T-helper 1 cell treated with Interleukin-12 subunit alpha and Interleukin-12 subunit beta and Interleukin-4 antibody, amounts not matched to agents 30 ng/mL and 1 ng/mL, for 36 hours (primary cell): ENCODE results near the gene ZFTA. TPM values are rescaled to one million over a fixed set of nuclear protein-coding genes. Genes with fewer than 3 reads are reported as not detected.
"Not testable (repeated sequence)": the region's sequence is repeated elsewhere in the genome, so short reads cannot be mapped to it uniquely, and the experiment has no call there.

ENCODE experiments used
- intact Hi-C: fragments of 100-400 bp; cut with micrococcal nuclease; formaldehyde crosslinking; loops from one replicate; pipeline ENCODE4 v1.15.1; 2024
- total RNA-seq: library from RNA; stranded (reverse); gene quantifications from 2 replicates; pipeline ENCODE4 v1.2.3, GENCODE V29; 2022

ZFTA gene
- 2.2 TPM in 2 replicates for total RNA-seq

GRCh38 chr11:63768237-63769041 is at the start of gene ZFTA:
Gene ZFTA (minus strand): TSS chr11:63768775. CDS start chr11:63768622, 153 bp downstream.
- intact Hi-C loops: loop anchor here (5.0 kb wide), 3 partner anchors 86 to 886 kb away; partner anchors contain the start of genes OTUB1, RTN3 and SLC3A2

DNA sequence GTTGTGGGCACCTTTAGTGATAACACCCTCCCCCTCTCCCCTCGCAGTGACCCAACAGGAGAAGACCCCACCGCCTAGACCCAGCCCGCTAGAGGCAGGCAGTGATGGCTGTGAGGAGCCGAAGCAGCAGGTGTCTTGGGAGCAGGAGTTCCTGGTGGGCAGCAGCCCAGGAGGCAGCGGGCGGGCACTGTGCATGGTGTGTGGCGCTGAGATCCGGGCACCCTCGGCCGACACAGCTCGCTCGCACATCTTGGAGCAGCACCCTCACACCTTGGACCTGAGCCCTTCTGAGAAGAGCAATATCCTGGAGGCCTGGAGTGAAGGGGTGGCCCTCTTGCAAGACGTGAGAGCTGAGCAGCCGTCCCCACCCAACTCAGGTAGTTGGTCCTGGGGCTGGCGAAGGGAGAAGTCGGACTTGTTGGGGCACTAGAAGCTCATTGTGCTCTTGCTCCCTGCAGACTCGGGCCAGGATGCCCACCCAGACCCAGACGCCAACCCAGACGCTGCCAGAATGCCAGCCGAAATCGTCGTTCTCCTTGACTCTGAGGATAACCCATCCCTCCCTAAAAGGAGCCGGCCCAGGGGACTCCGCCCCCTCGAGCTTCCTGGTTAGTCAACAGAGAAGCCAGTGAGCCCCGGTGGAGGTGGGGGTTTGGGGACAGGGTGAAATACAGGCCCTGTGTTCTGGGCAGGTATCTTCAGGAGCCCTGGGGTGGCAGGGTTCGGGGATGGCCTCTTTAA is 49.4 kb upstream of the ZFTA start:
- intact Hi-C loops: no loop called here

DNA sequence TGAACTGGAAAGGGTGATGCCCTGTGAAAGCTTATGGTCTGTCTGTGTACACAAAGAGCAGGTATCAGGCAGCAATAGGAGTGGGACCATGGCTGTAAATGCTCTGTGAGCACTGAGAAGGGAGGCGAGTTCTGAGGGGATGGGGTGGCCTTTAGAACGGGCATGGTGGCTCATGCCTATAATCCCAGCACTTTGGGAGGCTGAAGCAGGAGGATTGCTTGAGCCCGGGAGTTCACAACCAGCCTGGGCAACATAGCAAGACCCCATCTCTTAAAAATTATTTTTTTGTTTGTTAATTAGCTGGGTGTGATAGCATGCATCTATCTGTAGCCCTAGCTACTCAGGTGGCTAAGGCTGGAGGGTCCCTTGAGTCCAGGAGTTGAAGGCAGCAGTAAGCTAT is 48.2 kb upstream of the ZFTA start:
- intact Hi-C loops: no loop called here

DNA sequence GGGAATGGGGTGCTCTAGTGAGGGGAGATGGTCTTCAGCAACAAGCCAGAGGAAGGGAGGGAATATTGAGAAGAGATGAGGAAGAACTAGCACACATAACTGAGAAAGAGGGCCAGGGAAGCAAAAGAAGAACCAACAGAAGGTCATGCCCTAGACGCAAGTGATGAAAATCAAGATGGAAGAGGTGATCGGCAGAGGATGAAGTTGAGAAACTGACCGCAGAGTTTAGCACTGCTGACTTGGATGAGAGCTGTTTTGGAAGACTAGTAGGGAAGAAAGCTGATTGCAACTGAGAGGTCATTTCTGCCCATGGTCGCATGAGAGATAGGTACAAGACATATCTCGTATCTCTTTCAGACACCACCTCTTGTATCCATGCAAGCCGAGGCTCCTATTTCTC is 47.6 kb upstream of the ZFTA start:
- intact Hi-C loops: no loop called here

DNA sequence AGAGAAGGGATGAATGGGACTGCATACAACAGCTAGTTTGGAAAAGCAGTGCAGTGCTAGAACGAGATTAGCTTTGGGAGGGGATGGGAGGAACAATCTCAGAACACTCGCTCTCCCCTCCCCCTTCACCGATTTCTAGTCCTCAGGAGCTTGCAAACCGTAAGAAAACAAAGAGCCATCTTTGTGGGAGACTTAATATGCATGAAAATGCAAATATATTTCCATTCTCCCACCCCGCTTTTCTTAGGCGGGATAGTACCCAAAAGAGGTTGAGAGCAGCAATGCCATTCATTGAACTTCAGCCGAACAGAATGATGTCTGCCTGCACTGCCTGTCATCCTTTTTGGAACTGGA is 45.8 kb upstream of the ZFTA start:
- intact Hi-C loops: loop anchor here (2.0 kb wide), 1 partner anchor 74 kb away; no protein-coding TSS in a partner anchor

- intact Hi-C loops: loop anchor here (1.0 to 2.0 kb wide), 4 partner anchors 25 to 132 kb away; partner anchors contain the start of gene RTN3
Measured at GRCh38 chr11:63813563-63814382, 45.2 kb upstream of the ZFTA start.

- intact Hi-C loops: loop anchor here (1.0 kb wide), 3 partner anchors 25 to 132 kb away; partner anchors contain the start of gene RTN3
Measured at GRCh38 chr11:63813035-63813562, 44.5 kb upstream of the ZFTA start, which contains the start of gene SPINDOC. Gene SPINDOC (plus strand): TSS chr11:63813456. CDS start chr11:63813687, 231 bp downstream.

- intact Hi-C loops: no loop called here
Measured at GRCh38 chr11:63811522-63811921, 42.9 kb upstream of the ZFTA start.

DNA sequence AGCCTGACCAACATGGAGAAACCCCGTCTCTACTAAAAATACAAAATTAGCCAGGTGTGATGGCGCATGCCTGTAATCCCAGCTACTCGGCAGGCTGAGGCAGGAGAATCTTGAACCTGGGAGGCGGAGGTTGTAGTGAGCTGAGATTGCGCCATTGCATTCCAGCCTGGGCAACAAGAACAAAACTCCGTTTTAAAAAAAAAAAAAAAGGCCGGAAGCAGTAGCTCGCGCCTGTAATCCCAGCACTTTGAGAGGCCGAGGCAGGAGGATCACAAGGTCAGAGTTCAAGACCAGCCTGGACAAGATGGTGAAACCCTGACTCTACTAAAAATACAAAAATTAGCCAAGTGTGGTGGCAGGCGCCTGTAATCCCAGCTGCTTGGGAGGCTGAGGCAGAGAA is 41.8 kb upstream of the ZFTA start:
- intact Hi-C loops: not testable (repeated sequence)

DNA sequence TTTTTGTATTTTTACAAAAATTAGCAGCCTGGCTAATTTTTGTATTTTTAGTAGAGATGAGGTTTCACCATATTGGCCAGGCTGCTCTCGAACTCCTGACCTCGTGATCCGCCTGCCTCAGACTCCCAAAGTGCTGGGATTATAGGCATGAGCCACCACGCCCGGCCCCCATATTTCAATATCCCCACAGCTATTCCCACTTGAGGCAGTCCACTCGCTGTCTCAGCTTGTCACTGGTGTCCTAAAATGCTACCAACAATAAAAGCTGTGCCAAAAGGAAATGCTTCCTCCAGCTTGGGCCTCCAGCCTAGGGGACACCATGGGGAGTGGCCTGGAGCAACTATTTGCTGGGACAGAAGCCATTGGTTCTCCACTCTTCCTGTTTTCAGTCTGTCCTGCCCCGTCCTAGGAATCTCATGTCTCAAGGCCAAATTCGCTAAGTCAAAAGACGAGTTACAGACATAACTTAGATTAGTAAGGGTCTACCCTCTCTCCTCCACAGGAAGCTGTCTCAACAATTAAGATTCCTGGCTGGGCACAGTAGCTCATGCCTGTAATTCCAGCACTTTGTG is 37.4 kb upstream of the ZFTA start:
- intact Hi-C loops: no loop called here

DNA sequence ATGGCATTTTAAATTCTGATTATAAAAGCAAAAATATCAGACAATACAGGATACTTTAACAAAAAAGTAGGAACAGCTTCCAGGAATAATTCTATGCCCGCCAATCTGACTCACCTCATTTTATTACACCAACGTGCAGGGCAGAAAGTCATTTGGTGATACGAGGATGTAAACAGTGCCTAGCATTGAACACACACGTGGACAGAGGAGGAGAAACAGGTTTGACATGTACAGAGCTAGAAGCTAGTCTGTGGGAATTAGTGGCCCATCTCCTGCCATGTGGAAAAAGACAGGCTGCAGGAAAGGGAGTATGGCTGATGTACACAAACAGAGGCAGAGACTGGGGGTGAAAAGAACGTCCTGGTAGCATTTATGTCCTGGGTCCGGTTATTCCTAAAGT is 35.7 kb upstream of the ZFTA start:
- intact Hi-C loops: no loop called here

- intact Hi-C loops: no loop called here
Measured at GRCh38 chr11:63802637-63803414, 34.3 kb upstream of the ZFTA start.

- intact Hi-C loops: no loop called here
Measured at GRCh38 chr11:63800921-63801320, 32.3 kb upstream of the ZFTA start.

DNA sequence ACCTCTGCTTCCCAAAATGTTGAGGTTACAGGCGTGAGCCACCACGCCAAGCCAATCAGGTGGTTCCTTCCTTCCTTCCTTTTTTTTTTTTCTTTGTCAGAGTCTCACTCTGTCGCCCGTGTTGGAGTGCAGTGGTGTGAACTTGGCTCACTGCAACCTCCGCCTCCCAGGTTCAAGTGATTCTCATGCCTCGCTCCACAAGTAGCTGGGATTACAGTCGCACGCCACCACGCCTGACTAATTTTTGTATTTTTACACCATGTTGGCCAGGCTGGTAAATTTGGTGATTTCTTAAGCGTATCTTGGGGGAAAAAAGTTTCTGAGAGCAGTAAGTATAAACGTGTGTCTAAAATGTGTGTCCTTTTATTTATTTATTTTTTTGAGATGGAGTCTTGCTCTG is 26.5 kb upstream of the ZFTA start:
- intact Hi-C loops: no loop called here

DNA sequence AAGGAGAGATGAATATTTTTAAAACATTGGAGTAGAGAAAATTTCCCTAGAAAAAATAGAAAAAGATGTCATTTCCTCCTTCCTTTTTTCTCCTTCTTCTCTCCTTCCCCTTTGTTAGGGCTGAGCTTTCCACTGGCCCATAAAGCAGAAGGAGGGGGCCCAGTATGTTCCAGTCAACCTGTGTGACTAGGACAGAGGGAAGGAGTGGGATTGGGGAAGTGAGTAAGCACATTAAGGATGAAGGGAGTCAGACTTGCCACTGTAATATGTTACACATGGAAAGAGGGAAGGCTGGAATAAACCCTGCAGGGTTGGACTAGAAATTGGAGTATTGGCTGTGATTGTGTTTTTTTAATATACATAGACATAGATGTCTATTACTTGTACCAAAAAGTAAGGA is 24.6 kb upstream of the ZFTA start:
- intact Hi-C loops: no loop called here

DNA sequence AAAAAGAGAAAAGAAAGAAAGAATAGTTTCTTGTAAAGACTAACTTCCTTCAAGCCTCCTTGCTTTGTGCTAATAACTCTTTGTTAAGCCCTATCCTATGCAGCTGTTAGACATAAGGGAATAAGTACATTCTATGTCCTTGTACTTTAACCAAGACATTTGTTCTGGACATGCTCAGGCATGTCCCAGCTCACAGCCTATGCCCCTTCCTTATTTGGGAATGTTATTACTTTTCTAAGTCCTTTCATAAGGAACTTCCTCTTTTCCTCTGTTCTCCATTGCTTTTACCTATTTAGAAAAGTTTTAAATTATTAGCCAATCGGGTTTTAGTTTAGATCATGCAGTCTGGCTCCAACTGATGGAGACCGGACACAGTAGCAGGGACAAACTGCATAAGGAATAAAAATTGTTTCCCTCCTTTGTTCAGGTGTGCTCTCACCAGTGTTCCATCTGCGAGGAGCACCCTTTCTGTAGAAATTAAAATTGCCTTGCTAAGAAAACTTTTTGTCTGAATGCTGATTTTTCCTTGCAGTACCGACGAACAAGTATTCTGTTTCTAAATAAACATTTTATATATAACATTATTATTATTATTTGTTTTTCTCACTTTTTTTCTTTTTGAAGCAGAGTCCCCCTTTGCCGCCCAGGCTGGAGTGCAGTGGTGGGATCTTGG is 23.1 kb upstream of the ZFTA start:
- intact Hi-C loops: no loop called here

GRCh38 chr11:63785823-63786222 is 17.2 kb upstream of the ZFTA start:
- intact Hi-C loops: no loop called here

DNA sequence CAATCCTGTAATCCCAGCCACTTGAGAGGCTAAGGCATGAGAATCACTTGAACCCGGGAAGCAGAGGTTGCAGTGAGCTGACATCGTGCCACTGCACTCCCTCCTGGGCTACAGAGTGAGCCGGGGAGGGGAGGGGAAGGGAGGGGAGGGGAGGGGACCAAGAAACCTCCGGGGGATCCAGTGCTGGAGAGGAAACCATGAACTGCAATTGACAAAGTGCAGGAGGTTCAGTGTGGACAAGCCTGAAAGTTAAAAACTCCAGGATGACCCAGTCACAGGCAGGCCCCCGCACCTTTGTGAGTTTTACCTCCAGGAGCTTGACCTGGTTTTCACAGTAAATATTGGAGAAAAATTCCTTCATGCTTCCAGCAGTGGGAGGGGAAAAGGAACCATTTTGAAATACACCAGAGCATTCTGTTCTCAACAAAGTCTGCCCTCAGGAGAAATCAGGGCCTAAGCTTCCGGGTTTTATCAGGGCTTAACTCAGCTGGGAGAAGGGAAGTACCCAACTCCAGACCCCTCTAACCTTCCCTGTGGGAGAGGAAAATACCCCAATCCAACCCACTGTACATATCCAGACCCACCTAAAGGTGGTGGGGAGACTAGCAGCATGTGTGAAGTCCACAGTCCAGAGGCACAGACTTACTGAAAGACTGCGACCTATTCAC is 15.5 kb upstream of the ZFTA start:
- intact Hi-C loops: no loop called here

DNA sequence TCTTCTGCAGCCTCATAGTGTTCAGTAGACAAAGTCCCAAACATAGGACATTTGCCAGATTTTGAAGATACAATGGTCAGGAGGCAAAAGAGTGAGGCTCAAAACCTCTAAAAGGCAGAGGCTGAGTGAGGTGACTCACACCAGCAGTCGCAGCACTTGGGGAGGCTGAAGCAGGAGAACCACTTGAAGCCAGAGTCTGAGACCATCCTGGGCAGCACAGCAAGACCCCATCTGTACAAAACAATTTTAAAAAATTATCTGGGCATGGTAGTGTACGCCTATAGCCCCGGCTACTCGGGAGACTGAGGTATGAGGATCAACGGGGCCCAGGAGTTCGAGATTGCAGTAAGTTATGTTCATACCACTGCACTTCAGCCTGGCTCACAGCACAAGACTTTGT is 14.2 kb upstream of the ZFTA start:
- intact Hi-C loops: no loop called here
